B cell (primary cell): Measurements from ENCODE around the gene EMX1. TPM values are rescaled to one million over a fixed set of nuclear protein-coding genes. Genes with fewer than 3 reads are reported as not detected.

Source experiments
- ATAC-seq: fragments of 200-7000 bp; cut with Tn5 transposase; one replicate; pipeline ENCODE4 v1.10.0; 2021; ENCODE audit warnings: low read depth, mild to moderate bottlenecking, moderate number of reproducible peaks, moderate library complexity
- CTCF ChIA-PET: fragments of 350-600 bp; sonication (Branson Sonifier 250); formaldehyde crosslinking; loops from one replicate; lab custom pipeline; 2021; ENCODE audit warnings: antibody characterized with exemption, inconsistent platforms; lab: Charles Lee
- POLR2A ChIA-PET: fragments of 350-600 bp; sonication (Branson Sonifier 250); formaldehyde crosslinking; loops from one replicate; lab custom pipeline; 2021; ENCODE audit warnings: antibody characterized with exemption; lab: Charles Lee
- DNase-seq: peaks from one replicate; pipeline ENCODE4 v3.0.0; 2013
- H2AFZ ChIP-seq: 2 replicates; pipeline ENCODE4 v1.6.1; 2012; ENCODE audit warnings: mild to moderate bottlenecking, low read depth, low read length; ENCODE audit not compliant: insufficient read depth, poor library complexity, severe bottlenecking
- H3K27ac ChIP-seq, 2 donors: 1 replicate in 1 of 2; 2 replicates in 1 of 2; pipeline ENCODE4 v1.5.1; 2012 to 2013; ENCODE audit warnings: low read length in 2 of 2, mild to moderate bottlenecking in 2 of 2, moderate library complexity in 1 of 2
- H3K27me3 ChIP-seq, 4 experiments: fragments of 200-600 bp in 1 of 4; sonication (generic) in 1 of 4; replicated peaks in 1 of 4; 1 replicate in 2 of 4; 2 replicates in 2 of 4; pipeline versions ENCODE4 v1.6.1 to v1.7.0; 2013 to 2016; ENCODE audit warnings: low read length in 3 of 4, mild to moderate bottlenecking in 2 of 4, mixed read lengths in 1 of 4, moderate library complexity in 1 of 4; ENCODE audit not compliant: insufficient read depth in 4 of 4, control insufficient read depth in 3 of 4; ENCODE audit errors: control extremely low read depth in 1 of 4
- H3K36me3 ChIP-seq, 2 experiments: replicated peaks in 1 of 2; 1 replicate in 1 of 2; 2 replicates in 1 of 2; pipeline versions ENCODE4 v1.6.1 to v1.7.1; 2013; ENCODE audit warnings: low read length in 1 of 2; ENCODE audit not compliant: insufficient read depth in 2 of 2, control insufficient read depth in 1 of 2; ENCODE audit errors: control extremely low read depth in 1 of 2, extremely low read depth in 1 of 2
- H3K4me1 ChIP-seq, 2 donors: fragments of 200-600 bp in 1 of 2; sonication (generic) in 1 of 2; 1 replicate in 1 of 2; 2 replicates in 1 of 2; pipeline versions ENCODE4 v1.5.1 to v1.6.1; 2013 to 2017; ENCODE audit warnings: low read length in 2 of 2; ENCODE audit not compliant: control insufficient read depth in 2 of 2, insufficient read depth in 2 of 2
- H3K4me2 ChIP-seq: replicated peaks from 2 replicates; pipeline ENCODE3; 2012; ENCODE audit warnings: mild to moderate bottlenecking, low read depth, low read length; ENCODE audit not compliant: poor library complexity, severe bottlenecking
- H3K4me3 ChIP-seq, 5 experiments: fragments of 200-600 bp in 1 of 5; sonication (generic) in 1 of 5; 1 replicate in 3 of 5; 2 replicates in 2 of 5; pipeline versions ENCODE4 v1.5.1 to v1.7.0; 2011 to 2016; ENCODE audit warnings: low read length in 4 of 5, mild to moderate bottlenecking in 4 of 5, low read depth in 2 of 5, control low read depth in 1 of 5, moderate library complexity in 1 of 5; ENCODE audit not compliant: insufficient read depth in 1 of 5; ENCODE audit errors: control extremely low read depth in 1 of 5, extremely low read depth in 1 of 5
- H3K79me2 ChIP-seq: fragments of 200-600 bp; sonication (generic); one replicate; pipeline ENCODE4 v1.6.0; 2016; ENCODE audit warnings: low read length; ENCODE audit not compliant: control insufficient read depth, insufficient read depth
- H3K9ac ChIP-seq: fragments of 200-600 bp; sonication (generic); 2 replicates; pipeline ENCODE4 v1.6.1; 2017; ENCODE audit warnings: mild to moderate bottlenecking, low read length, moderate library complexity
- H3K9me3 ChIP-seq, 3 donors: one replicate each; pipeline versions ENCODE4 v1.6.1 to v1.7.1; 2013; ENCODE audit warnings: low read length in 2 of 3; ENCODE audit not compliant: control insufficient read depth in 2 of 3, insufficient read depth in 1 of 3; ENCODE audit errors: control extremely low read depth in 1 of 3
- H4K20me1 ChIP-seq: 2 replicates; pipeline ENCODE4 v1.6.0; 2012; ENCODE audit warnings: mild to moderate bottlenecking, low read length; ENCODE audit not compliant: insufficient read depth, control insufficient read depth, poor library complexity, severe bottlenecking
- H3K27ac Mint-ChIP-seq: one replicate; pipeline ENCODE4 v1.8.0; 2021; ENCODE audit warnings: mixed read lengths
- H3K27me3 Mint-ChIP-seq: one replicate; pipeline ENCODE4 v1.8.0; 2021; ENCODE audit warnings: mixed read lengths
- H3K4me1 Mint-ChIP-seq: one replicate; pipeline ENCODE4 v1.8.0; 2021; ENCODE audit warnings: mixed read lengths
- H3K4me3 Mint-ChIP-seq: one replicate; pipeline ENCODE4 v1.8.0; 2021; ENCODE audit warnings: mixed read lengths
- H3K9me3 Mint-ChIP-seq: one replicate; pipeline ENCODE4 v1.8.0; 2022; ENCODE audit warnings: mixed read lengths; ENCODE audit not compliant: insufficient read depth
- EZH2 ChIP-seq: IDR thresholded peaks from 2 replicates; pipeline ENCODE4 v1.6.1; 2012; ENCODE audit warnings: borderline replicate concordance, low read depth, mild to moderate bottlenecking, moderate library complexity, low read length; ENCODE audit not compliant: insufficient read depth, poor library complexity, severe bottlenecking
- WGBS: methylation state at CpG from one replicate; pipeline ENCODE4 v1.1.5; 2013; ENCODE audit warnings: missing lambda C conversion rate; ENCODE audit not compliant: insufficient coverage; 5-methylcytosine and 5-hydroxymethylcytosine counted together
- intact Hi-C: fragments of 100-400 bp; cut with micrococcal nuclease; formaldehyde crosslinking; loops from one replicate; pipeline ENCODE4 v1.10.0; 2022
- polyA plus RNA-seq: library from polyadenylated mRNA; depleted of rRNA; stranded (reverse); fragments of >200 nt; gene quantifications from 2 replicates; pipeline ENCODE4 v1.2.3, GENCODE V29; 2012
- total RNA-seq, 2 donors: library from RNA; stranded (reverse); fragments of 120-200 nt in 1 of 2; gene quantifications; 1 replicate in 1 of 2; 2 replicates in 1 of 2; pipeline versions ENCODE4 v1.2.3 to v1.2.4, GENCODE V29; 2013 to 2022
- TF ChIP-seq, protein P1 (sequence below): fragments of 200-600 bp; IDR thresholded peaks from one replicate; pipeline ENCODE4 v1.8.0; 2022; ENCODE audit warnings: antibody characterized with exemption, mild to moderate bottlenecking

EMX1 gene
- total and polyA plus RNA-seq, 2 donors (not counting 1 experiment from before 2014, with no cell fraction given) = not detected

DNA sequence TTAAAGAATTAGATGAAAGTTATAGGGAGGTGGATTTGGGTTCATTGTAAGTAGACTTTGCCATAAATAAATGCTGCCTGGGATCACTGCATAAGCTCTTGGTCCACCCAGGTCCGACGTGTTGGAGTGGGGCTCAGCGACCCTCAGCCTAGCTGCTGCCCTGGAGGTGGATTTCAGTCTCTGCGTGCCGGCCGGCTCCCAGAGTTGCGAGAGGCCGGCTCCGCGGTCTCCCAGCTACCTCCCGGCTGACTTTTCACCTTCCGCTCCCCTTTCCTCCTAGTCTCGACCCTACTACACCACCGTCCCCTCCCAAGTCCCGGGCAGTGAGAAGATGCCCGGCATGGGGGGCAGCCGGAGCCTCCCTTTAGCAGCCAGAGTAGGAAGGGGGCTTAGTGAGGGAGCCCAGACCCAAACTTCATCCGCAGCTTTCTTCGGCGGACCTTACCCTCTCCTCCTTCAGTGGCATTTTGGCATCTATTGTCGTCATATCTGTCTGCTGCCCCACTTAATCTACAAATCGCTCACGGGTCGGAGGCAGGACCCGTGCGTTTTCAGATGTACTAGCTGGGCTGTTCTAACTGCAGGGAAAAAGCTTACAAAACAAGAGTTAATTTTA lies 8.1 kb downstream of the EMX1 start:
- Histone ChIP-seq H3K27ac (no peak overlapping the region), H3K9ac (no peak overlapping the region), H3K9me3 (peaks cover 0 to 27% (median 0%) of the 10 kb centered on the region in 3 donors), H3K27me3 (peaks cover 0 to 77% (median 75%) of the 10 kb centered on the region in 4 experiments), H3K4me3 (no peak overlapping the region), H3K4me1 (peaks cover 23 to 37% of the 10 kb centered on the region in 2 donors), H3K79me2 (no peaks in the 10 kb centered on the region), H4K20me1 (no peaks in the 10 kb centered on the region), H2AFZ (no peak overlapping the region), H3K36me3 (no peaks in the 10 kb centered on the region), H3K4me2 (no peak overlapping the region)
- intact Hi-C loops = no loop called here
- H3K27ac Mint-ChIP-seq = no peak overlapping the region
- ATAC-seq (no peak), DNase-seq (peak; percentile 24)
- TF ChIP-seq, protein P1, sequence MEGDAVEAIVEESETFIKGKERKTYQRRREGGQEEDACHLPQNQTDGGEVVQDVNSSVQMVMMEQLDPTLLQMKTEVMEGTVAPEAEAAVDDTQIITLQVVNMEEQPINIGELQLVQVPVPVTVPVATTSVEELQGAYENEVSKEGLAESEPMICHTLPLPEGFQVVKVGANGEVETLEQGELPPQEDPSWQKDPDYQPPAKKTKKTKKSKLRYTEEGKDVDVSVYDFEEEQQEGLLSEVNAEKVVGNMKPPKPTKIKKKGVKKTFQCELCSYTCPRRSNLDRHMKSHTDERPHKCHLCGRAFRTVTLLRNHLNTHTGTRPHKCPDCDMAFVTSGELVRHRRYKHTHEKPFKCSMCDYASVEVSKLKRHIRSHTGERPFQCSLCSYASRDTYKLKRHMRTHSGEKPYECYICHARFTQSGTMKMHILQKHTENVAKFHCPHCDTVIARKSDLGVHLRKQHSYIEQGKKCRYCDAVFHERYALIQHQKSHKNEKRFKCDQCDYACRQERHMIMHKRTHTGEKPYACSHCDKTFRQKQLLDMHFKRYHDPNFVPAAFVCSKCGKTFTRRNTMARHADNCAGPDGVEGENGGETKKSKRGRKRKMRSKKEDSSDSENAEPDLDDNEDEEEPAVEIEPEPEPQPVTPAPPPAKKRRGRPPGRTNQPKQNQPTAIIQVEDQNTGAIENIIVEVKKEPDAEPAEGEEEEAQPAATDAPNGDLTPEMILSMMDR = no peak
- TF ChIP-seq EZH2 = no peak
- ChIA-PET CTCF (interaction anchor here (0.6 to 1.0 kb wide), 2 partner anchors 8 to 16 kb away, joined by 3 read pairs; partner anchors contain the start of gene EMX1), POLR2A (no interaction called here)
- peaks cover 8% of the 10 kb centered on the region for H3K4me1 Mint-ChIP-seq
- no peak overlapping the region for H3K4me3 Mint-ChIP-seq
- no peaks in the 10 kb centered on the region for H3K9me3 Mint-ChIP-seq
- WGBS = 6% methylated on average over 11 of the region's 26 CpGs
- H3K27me3 Mint-ChIP-seq = peaks cover 43% of the 10 kb centered on the region

DNA sequence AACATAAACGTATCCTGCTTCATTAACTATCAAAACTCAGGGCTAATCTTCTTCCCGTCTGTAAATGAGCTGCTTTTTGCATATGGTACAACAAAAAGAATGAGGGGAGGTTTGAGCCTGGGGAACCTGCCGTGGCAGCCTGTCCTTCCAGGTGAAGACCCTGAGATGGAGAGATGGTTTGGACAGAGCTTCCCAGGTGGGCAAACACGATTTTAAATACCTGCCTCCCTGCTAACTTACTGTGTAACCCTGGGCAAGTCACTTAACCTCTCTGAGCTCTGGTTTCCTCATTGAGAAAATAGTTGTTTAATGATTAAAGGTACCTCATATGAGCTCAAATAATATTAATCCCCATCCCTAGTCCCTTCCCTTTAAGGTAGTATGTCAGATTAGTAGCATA lies 9.0 kb downstream of the EMX1 start:
- H3K27ac Mint-ChIP-seq = no peak overlapping the region

More for the DNA sequence above, 9.0 kb downstream of the EMX1 start:
- H2AFZ ChIP-seq = no peak overlapping the region
- H3K4me3 ChIP-seq = no peak overlapping the region
- ATAC-seq (no peak), DNase-seq (no peak)
- H3K4me2 ChIP-seq = no peak overlapping the region
- H3K36me3 ChIP-seq = no peaks in the 10 kb centered on the region
- no CpG with 5 or more reads among the region's 4 CpGs for WGBS
- H3K9me3 ChIP-seq = peaks cover 0 to 18% (median 0%) of the 10 kb centered on the region in 3 donors
- intact Hi-C loops = no loop called here
- H3K27me3 Mint-ChIP-seq = peaks cover 40% of the 10 kb centered on the region
- H3K27me3 ChIP-seq = peaks cover 0 to 73% (median 65%) of the 10 kb centered on the region in 4 experiments
- H3K9ac ChIP-seq = no peak overlapping the region
- TF ChIP-seq, protein P1 = no peak
- no peak for TF ChIP-seq EZH2
- H3K9me3 Mint-ChIP-seq = no peaks in the 10 kb centered on the region
- H3K4me1 Mint-ChIP-seq = peaks cover 7% of the 10 kb centered on the region
- H4K20me1 ChIP-seq = no peaks in the 10 kb centered on the region
- H3K79me2 ChIP-seq = no peaks in the 10 kb centered on the region
- H3K27ac ChIP-seq = no peak overlapping the region
- H3K4me1 ChIP-seq = peaks cover 16 to 28% of the 10 kb centered on the region in 2 donors
- ChIA-PET POLR2A (no interaction called here), CTCF (interaction anchor here (0.6 to 1.0 kb wide), 2 partner anchors 9 to 34 kb away, joined by 3 read pairs; partner anchors contain the start of gene EMX1)
- no peak overlapping the region for H3K4me3 Mint-ChIP-seq
